ENCODE measurements around the gene IRF2. TPM values are rescaled to one million over a fixed set of nuclear protein-coding genes. Genes with fewer than 3 reads are reported as not detected.
A peak's percentile ranks its signal among the peaks of the same experiment; 100 is the strongest.

The IRF2 gene
- total and polyA plus RNA-seq, 12 donors, result 9.3 to 41.4 (median 28.6) TPM

DNA sequence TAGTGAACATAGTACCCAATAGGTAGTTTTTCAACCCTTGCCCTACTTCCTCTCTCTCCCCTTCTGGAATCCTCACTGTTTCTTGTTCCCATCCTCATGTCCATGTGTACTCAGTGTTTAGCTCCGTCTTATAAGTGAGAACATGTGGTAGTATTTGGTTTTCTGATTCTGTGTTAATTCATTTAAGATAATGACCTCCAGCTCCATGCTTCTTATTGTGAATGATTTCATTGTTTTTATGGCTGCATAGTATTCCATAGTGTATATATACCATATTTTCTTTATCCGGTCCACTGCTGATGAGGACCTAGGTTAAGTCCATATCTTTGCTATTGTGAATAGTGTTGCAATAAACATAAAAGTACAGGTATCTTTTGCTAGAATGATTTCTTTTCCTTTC, 31.0 kb downstream of the IRF2 start:
- Histone ChIP-seq H3K4me1 (peaks cover 33 to 100% (median 95%) of the 10 kb centered on the region in 9 donors), H3K4me3 (no peak overlapping the region), H3K36me3 (no peaks in the 10 kb centered on the region), H3K9me3 (no peaks in the 10 kb centered on the region), H3K27me3 (no peaks in the 10 kb centered on the region), H3K27ac (peak overlapping the region in 1 of 10 donors; percentile 15)
- ATAC-seq (no peak), DNase-seq (no peak)
- TF ChIP-seq, protein P1, sequence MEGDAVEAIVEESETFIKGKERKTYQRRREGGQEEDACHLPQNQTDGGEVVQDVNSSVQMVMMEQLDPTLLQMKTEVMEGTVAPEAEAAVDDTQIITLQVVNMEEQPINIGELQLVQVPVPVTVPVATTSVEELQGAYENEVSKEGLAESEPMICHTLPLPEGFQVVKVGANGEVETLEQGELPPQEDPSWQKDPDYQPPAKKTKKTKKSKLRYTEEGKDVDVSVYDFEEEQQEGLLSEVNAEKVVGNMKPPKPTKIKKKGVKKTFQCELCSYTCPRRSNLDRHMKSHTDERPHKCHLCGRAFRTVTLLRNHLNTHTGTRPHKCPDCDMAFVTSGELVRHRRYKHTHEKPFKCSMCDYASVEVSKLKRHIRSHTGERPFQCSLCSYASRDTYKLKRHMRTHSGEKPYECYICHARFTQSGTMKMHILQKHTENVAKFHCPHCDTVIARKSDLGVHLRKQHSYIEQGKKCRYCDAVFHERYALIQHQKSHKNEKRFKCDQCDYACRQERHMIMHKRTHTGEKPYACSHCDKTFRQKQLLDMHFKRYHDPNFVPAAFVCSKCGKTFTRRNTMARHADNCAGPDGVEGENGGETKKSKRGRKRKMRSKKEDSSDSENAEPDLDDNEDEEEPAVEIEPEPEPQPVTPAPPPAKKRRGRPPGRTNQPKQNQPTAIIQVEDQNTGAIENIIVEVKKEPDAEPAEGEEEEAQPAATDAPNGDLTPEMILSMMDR (IDR thresholded peaks at IDR 0.05), result no peak
- WGBS, 2 donors, result 100% methylated on average over 2 of the region's 2 CpGs
- intact Hi-C loops (cut with DNase I), result no loop called here

DNA sequence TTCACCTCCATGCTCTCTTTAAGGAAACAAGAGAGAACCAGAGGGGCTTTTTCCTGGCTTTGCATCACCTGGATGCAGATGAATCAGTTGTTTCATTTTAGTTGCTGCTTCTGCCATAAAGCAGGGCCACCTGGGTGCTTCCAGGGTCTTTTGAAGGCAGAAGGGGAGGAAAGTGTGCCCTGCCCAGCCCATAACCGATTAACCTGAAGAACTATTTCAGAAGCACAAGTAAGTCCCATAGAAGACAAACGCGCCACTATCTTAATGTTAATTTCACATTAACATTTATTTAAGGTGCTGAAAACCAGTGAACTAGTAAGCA, 32.1 kb downstream of the IRF2 start:
- ATAC-seq (no peak), DNase-seq (no peak)
- TF ChIP-seq, protein P1 (IDR thresholded peaks at IDR 0.05), result no peak
- no peaks in the 10 kb centered on the region for H3K9me3 ChIP-seq
- intact Hi-C loops (cut with DNase I), result no loop called here
- 54 to 63% methylated on average over 3 of the region's 3 CpGs for WGBS, 2 donors
- H3K4me1 ChIP-seq, result peaks cover 24 to 100% (median 95%) of the 10 kb centered on the region in 9 donors
- H3K27me3 ChIP-seq, result no peaks in the 10 kb centered on the region
- peak overlapping the region in 8 of 10 donors; percentile 15 to 72 (median 40) for H3K27ac ChIP-seq
- no peaks in the 10 kb centered on the region for H3K36me3 ChIP-seq
- H3K4me3 ChIP-seq, result no peak overlapping the region

- 44 to 65% methylated on average over 13 of the region's 13 CpGs for WGBS, 2 donors
- H3K27me3 ChIP-seq, result no peaks in the 10 kb centered on the region
- no peaks in the 10 kb centered on the region for H3K9me3 ChIP-seq
- TF ChIP-seq, protein P1 (IDR thresholded peaks at IDR 0.05), result no peak
- no peak overlapping the region for H3K4me3 ChIP-seq
- DNase-seq (peak in 1 of 2 donors; percentile 24), ATAC-seq (peak in 7 of 8 donors; percentile 27 to 56 (median 38))
- no peaks in the 10 kb centered on the region for H3K36me3 ChIP-seq
- intact Hi-C loops (cut with DNase I), result no loop called here
- H3K4me1 ChIP-seq, result peaks cover 24 to 100% (median 95%) of the 10 kb centered on the region in 9 donors
- peak overlapping the region in 9 of 10 donors; percentile 15 to 72 (median 47) for H3K27ac ChIP-seq
Measured at GRCh38 chr4:184441461-184442313, 32.7 kb downstream of the IRF2 start.

GRCh38 chr4:184440595-184441358, 33.6 kb downstream of the IRF2 start:
- TF ChIP-seq, protein P1 (IDR thresholded peaks at IDR 0.05), result no peak
- no peaks in the 10 kb centered on the region for H3K27me3 ChIP-seq
- peak overlapping the region in 9 of 10 donors; percentile 16 to 72 (median 37) for H3K27ac ChIP-seq
- H3K9me3 ChIP-seq, result no peaks in the 10 kb centered on the region
- 94 to 97% methylated on average over 8 of the region's 8 CpGs for WGBS, 2 donors
- peaks cover 24 to 99% (median 92%) of the 10 kb centered on the region in 9 donors for H3K4me1 ChIP-seq
- H3K36me3 ChIP-seq, result no peaks in the 10 kb centered on the region
- peak overlapping the region in 3 of 10 donors; percentile 6 to 14 (median 6) for H3K4me3 ChIP-seq
- DNase-seq (no peak), ATAC-seq (no peak)
- intact Hi-C loops (cut with DNase I), result no loop called here
